ENCODE data around the gene LMAN1. TPM values are rescaled to one million over a fixed set of nuclear protein-coding genes. Genes with fewer than 3 reads are reported as not detected.

The LMAN1 gene
- total and polyA plus RNA-seq, 2 of the 4 experiments (the other 2 are of a cell fraction) = 83.1 to 213 TPM

- no peak overlapping the region for H3K56ac ChIP-seq (ENCODE audit: extremely low read depth, insufficient read depth, low read length)
- no peak overlapping the region for H2BK120ac ChIP-seq (ENCODE audit: low read depth, low read length)
- no peak overlapping the region for H2AFZ ChIP-seq (replicated peaks; ENCODE audit: low read length, poor library complexity)
- no peak overlapping the region for H2BK5ac ChIP-seq (ENCODE audit: low read depth, low read length, poor library complexity, severe bottlenecking)
- BruUV-seq (replicated peaks) = no TSS peak
- H3K27me3 ChIP-seq (ENCODE audit: control insufficient read depth, insufficient read depth, low read length) = peaks cover 6% of the 10 kb centered on the region
- no peak overlapping the region for H4K8ac ChIP-seq (ENCODE audit: low read depth in 2 of 2, low read length in 2 of 2)
- no peak overlapping the region for H3K4me3 ChIP-seq (ENCODE audit: insufficient read depth, low read depth, low read length)
- no peak for TF ChIP-seq USF2 (IDR thresholded peaks at IDR 0.05; ENCODE audit: low read depth, low read length)
- TF ChIP-seq NFE2L2 (IDR thresholded peaks at IDR 0.05; ENCODE audit: low read depth, low read length) = no peak
- no peak for TF ChIP-seq MAZ (IDR thresholded peaks at IDR 0.05; ENCODE audit: borderline replicate concordance, low read depth, low read length)
- no peak for TF ChIP-seq MAFK (IDR thresholded peaks at IDR 0.05; ENCODE audit: low read depth, low read length)
- TF ChIP-seq CTCF (conservative IDR thresholded peaks at IDR 0.05; ENCODE audit: low read depth, low read length) = no peak
- no peak overlapping the region for H2AK5ac ChIP-seq (ENCODE audit: low read depth, low read length)
- WGBS, 2 experiments (ENCODE audit: extremely low coverage in 2 of 2, insufficient read length in 1 of 2) = 88% methylated on average over 3 of the region's 7 CpGs; no CpG with 5 or more reads in 1 of the 2 experiments
- dilution Hi-C loops (cut with HindIII; ENCODE audit: low sequenced_read_pairs, unreplicated experiment) (no loop called here), in situ Hi-C loops (cut with MboI; ENCODE audit: low sequenced_read_pairs) (no loop called here), intact Hi-C loops (cut with micrococcal nuclease) (no loop called here)
- no peak overlapping the region for H3K4me2 ChIP-seq (ENCODE audit: low read depth, low read length)
- DNase-seq = peak; percentile 27
- no peak overlapping the region for H2BK20ac ChIP-seq (ENCODE audit: low read depth, low read length)
- H3K36me3 ChIP-seq (ENCODE audit: control insufficient read depth, insufficient read depth, low read length) = peaks cover 19% of the 10 kb centered on the region
- H3K79me1 ChIP-seq (ENCODE audit: low read depth in 1 of 2, low read length in 2 of 2) = no peaks in the 10 kb centered on the region
- H3K14ac ChIP-seq (replicated peaks; ENCODE audit: low read depth, low read length) = no peak overlapping the region
- no peaks in the 10 kb centered on the region for H3K9me1 ChIP-seq (ENCODE audit: insufficient read depth, low read length)
- ATAC-seq (ENCODE audit: low read depth) = peak; percentile 40
- H3K9me3 ChIP-seq (ENCODE audit: control insufficient read depth, insufficient read depth, low read length) = no peaks in the 10 kb centered on the region
- no peak overlapping the region for H3K27ac ChIP-seq (ENCODE audit: insufficient read depth, low read length)
- H3K4ac ChIP-seq (ENCODE audit: low read depth, low read length) = no peak overlapping the region
- H2AK9ac ChIP-seq (replicated peaks; ENCODE audit: low read depth, low read length, poor library complexity) = no peak overlapping the region
- H3K23ac ChIP-seq (ENCODE audit: low read depth, low read length) = no peak overlapping the region
- POLR2A ChIA-PET (ENCODE audit: unreplicated experiment) = no interaction called here
- H3K18ac ChIP-seq (ENCODE audit: low read depth, low read length) = no peak overlapping the region
- no peaks in the 10 kb centered on the region for H3K4me1 ChIP-seq (ENCODE audit: control insufficient read depth, insufficient read depth, low read length)
- CTCF ChIA-PET = no interaction called here
- no peak overlapping the region for H2BK15ac ChIP-seq (ENCODE audit: low read depth, low read length)
- no peak overlapping the region for H4K5ac ChIP-seq (ENCODE audit: low read depth, low read length)
- H3K9ac ChIP-seq (ENCODE audit: low read depth, low read length) = no peak overlapping the region
- no peaks in the 10 kb centered on the region for H4K20me1 ChIP-seq (ENCODE audit: insufficient read depth, low read length)
- no peak overlapping the region for H4K91ac ChIP-seq (ENCODE audit: insufficient read depth, low read depth, low read length)
These were observed 35.0 kb downstream of the LMAN1 start for GRCh38 chr18:59323931-59324622.
